Esophagus (tissue), 2 donors: ENCODE results near the gene ARHGAP26. TPM values are rescaled to one million over a fixed set of nuclear protein-coding genes. Genes with fewer than 3 reads are reported as not detected.
A peak's percentile ranks its signal among the peaks of the same experiment; 100 is the strongest.

Source experiments
- H3K27ac ChIP-seq, 2 donors: one replicate each; pipeline ENCODE4 v1.5.1; 2013; ENCODE audit warnings: low read depth in 2 of 2, mild to moderate bottlenecking in 2 of 2, inconsistent platforms in 1 of 2, low read length in 1 of 2, moderate library complexity in 1 of 2
- H3K27me3 ChIP-seq, 2 donors: one replicate each; pipeline ENCODE4 v1.6.1; 2013; ENCODE audit warnings: low read length in 2 of 2, control low read depth in 1 of 2, mild to moderate bottlenecking in 1 of 2; ENCODE audit not compliant: insufficient read depth in 2 of 2, control insufficient read depth in 1 of 2
- H3K36me3 ChIP-seq, 2 donors: one replicate each; pipeline ENCODE4 v1.6.1; 2013; ENCODE audit warnings: low read length in 1 of 2; ENCODE audit not compliant: control insufficient read depth in 2 of 2, insufficient read depth in 2 of 2
- H3K4me1 ChIP-seq, 2 donors: one replicate each; pipeline ENCODE4 v1.6.1; 2013; ENCODE audit warnings: low read length in 1 of 2; ENCODE audit not compliant: control insufficient read depth in 2 of 2, insufficient read depth in 2 of 2
- H3K4me3 ChIP-seq, 2 donors: one replicate each; pipeline ENCODE4 v1.5.1; 2013; ENCODE audit warnings: low read length in 2 of 2, mild to moderate bottlenecking in 2 of 2, low read depth in 1 of 2, moderate library complexity in 1 of 2
- H3K9me3 ChIP-seq, 2 donors: one replicate each; pipeline ENCODE4 v1.6.1; 2013; ENCODE audit warnings: mild to moderate bottlenecking in 2 of 2, low read depth in 1 of 2, low read length in 1 of 2, moderate library complexity in 1 of 2; ENCODE audit not compliant: control insufficient read depth in 2 of 2, insufficient read depth in 1 of 2
- WGBS, 2 donors: extraction: QIAGEN DNeasy Blood & Tissue Kit; methylation state at CpG; one replicate each; pipeline ENCODE4 v1.1.7; 2013; 5-methylcytosine and 5-hydroxymethylcytosine counted together
- polyA plus RNA-seq, 2 donors: library from polyadenylated mRNA; stranded (reverse); fragments of 200-250 nt; gene quantifications; one replicate each; pipeline ENCODE4 v1.2.3, GENCODE V29; 2013
- donor health status: healthy with polysubstance abuse.
- donor health status: Bipolar disorder and iron deficiency.

The ARHGAP26 gene
- polyA plus RNA-seq, 2 donors: 3.1 to 3.6 TPM

DNA sequence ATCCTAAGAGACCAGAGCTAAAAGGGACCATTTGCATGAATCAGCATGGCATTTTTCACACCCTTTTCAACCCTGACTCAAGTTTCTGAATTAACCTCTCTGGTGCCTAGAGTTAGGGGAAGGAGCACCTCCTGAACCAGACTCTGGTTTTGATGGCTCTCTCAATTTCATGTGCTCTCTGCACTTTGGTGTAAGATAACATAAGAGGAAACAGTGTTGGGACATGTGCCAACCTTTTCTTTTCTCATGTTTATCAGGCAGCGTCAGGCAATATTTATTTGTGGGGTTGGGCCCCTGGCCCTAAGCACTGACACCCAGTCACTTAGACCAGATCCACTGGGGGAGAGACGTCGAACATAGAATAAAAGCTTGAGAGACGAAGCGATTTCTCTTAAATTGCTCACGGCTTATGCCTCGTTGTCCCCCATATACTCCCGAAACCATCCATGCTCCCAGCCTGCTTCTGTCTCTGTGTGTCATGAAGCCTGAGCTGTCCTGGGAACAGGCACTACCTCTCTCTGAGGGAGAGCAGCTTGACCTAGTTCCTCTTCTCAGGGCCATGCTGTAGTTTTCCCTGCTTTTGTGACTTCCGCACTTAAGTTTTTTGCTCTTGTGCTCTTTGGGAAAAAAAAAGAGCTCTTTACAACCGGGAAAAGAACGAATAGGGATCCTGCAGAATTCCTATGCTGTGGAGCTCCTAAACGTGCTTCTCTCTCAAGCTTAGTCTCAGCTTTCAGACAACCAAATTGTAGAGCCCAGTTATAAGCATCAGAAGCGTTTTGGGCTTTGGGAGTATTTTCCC is 437.6 kb downstream of the ARHGAP26 start:
- Histone ChIP-seq H3K4me3 (no peak overlapping the region), H3K36me3 (no peaks in the 10 kb centered on the region), H3K27ac (no peak overlapping the region), H3K9me3 (no peaks in the 10 kb centered on the region), H3K4me1 (peaks cover 2 to 8% of the 10 kb centered on the region in 2 donors), H3K27me3 (no peaks in the 10 kb centered on the region)
- 75 to 77% methylated on average over 13 of the region's 13 CpGs for WGBS, 2 donors

DNA sequence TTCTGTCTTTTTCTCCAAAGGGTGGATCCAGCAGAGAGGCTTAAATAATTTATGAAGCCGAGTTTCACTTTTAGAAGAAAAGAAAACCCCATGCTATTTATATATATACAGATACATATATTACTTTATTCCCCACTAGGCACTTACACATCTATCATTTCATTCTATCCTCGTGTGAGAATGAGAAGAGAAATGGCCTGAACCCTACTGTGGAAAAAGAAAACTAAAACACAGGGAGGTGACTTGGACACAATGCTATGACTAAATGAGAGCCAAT is 438.1 kb downstream of the ARHGAP26 start:
- WGBS, 2 donors: 74 to 79% methylated on average over 2 of the region's 2 CpGs
- Histone ChIP-seq H3K27ac (no peak overlapping the region), H3K36me3 (no peaks in the 10 kb centered on the region)

DNA sequence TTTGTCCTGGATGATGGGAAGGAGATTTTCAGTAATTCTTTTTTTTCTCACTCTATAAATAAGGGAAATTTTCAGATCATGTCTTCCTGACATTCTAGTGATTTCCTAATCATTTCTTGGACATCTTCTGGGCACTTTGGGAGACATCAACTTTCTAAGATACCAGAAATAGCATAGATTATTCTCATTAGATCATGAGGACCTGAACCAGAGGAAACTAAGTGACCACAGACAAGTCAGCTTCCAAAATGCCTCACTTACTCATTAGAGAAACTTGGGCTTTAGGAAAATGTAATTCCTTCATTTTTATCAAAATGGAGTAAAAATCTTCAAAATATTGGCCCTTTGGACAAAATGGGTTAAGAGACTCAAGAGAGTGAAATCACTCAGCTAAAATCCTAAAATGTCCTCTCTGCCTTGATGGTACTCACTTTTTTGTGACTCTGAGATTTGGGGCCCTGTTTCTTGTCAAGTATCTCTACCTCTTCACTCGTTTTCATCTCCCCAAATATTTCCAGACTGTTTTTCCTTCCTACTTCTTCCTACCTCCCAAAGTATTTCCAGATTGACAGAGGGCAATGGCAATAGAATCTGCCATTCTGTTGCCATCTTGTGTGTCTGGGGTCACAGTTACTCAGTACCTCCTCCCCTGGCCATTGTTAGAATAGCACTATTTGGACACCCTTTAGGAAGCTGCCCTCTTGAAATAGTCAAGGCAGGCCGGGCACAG is 438.8 kb downstream of the ARHGAP26 start:
- no peaks in the 10 kb centered on the region for H3K27me3 ChIP-seq
- H3K27ac ChIP-seq: no peak overlapping the region
- no peak overlapping the region for H3K4me3 ChIP-seq
- H3K9me3 ChIP-seq: no peaks in the 10 kb centered on the region
- H3K36me3 ChIP-seq: no peaks in the 10 kb centered on the region
- 93 to 96% methylated on average over 2 of the region's 2 CpGs for WGBS, 2 donors
- peaks cover 2 to 8% of the 10 kb centered on the region in 2 donors for H3K4me1 ChIP-seq

More for the DNA sequence above, 438.1 kb downstream of the ARHGAP26 start:
- Histone ChIP-seq H3K4me1 (peaks cover 2 to 8% of the 10 kb centered on the region in 2 donors), H3K4me3 (no peak overlapping the region), H3K9me3 (no peaks in the 10 kb centered on the region), H3K27me3 (no peaks in the 10 kb centered on the region)

DNA sequence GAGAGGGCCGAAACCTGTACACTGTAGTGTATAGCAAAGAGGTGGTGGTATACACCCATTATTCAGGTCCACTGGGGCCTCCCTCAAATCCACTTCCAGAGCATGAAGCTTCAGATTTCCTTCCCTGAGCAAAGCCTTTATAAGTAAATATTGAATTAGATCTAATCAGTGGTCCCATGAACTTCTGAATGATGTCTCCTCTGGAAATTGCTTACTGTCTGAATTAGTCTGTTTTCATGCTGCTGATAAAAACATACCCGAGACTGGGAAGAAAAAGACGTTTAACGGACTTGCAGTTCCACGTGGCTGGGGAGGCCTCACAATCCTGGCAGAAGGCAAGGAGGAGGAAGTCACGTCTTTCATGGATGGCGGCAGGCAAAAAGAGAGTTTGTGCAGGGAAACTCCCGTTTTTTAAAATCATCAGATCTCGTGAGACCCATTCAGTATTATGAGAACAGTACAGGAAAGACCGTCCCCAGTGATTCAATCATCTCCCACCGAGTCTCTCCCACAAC is 439.8 kb downstream of the ARHGAP26 start:
- Histone ChIP-seq H3K27me3 (no peaks in the 10 kb centered on the region), H3K27ac (no peak overlapping the region), H3K4me3 (no peak overlapping the region), H3K4me1 (peaks cover under 1 to 8% of the 10 kb centered on the region in 2 donors), H3K9me3 (no peaks in the 10 kb centered on the region), H3K36me3 (no peaks in the 10 kb centered on the region)
- WGBS, 2 donors: 92 to 94% methylated on average over 11 of the region's 11 CpGs

DNA sequence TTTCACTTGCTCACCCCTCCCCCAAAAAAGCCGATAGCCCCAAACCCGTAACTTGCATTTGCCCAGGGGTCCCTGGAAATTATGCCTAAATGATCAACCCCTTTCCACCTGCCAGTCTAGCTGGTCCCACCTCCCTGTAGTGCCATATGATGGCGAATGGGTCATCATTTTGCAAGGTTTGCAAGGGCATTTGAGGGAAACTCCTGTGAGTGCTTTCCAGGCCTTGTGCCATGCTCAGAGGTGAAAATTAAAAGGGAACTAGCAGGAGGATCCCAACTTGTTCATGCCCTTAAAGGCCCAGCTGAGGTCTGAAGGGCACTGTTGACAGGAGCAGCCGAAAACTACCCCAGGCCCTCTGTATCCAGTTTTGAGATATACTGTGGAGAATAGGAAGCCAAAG is 440.4 kb downstream of the ARHGAP26 start:
- 98 to 99% methylated on average over 4 of the region's 4 CpGs for WGBS, 2 donors
- Histone ChIP-seq H3K4me1 (peaks cover 0 to 8% of the 10 kb centered on the region in 2 donors), H3K4me3 (no peak overlapping the region), H3K27me3 (no peaks in the 10 kb centered on the region), H3K9me3 (no peaks in the 10 kb centered on the region), H3K27ac (no peak overlapping the region), H3K36me3 (no peaks in the 10 kb centered on the region)

DNA sequence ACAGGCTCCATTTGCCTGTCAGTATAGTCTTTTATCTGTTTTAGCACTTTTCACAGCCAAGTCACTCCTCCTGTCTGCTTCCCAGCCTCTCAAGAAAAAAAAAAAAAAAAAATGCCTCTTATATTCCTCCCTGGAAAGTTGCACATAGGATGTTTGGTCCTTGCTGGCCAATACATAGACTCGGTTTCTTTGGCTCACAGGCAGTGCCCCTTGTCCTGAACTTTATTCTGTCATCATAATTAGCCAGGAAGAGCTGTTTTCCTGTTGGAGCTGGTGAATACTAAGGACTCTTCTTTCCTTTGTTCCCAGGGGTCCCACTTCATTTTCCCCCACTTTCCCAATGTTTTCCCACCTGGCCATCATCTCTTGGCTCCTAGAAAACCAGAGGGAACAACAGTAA is 442.1 kb downstream of the ARHGAP26 start:
- Histone ChIP-seq H3K9me3 (no peaks in the 10 kb centered on the region), H3K27me3 (no peaks in the 10 kb centered on the region), H3K4me3 (no peak overlapping the region), H3K4me1 (no peaks in the 10 kb centered on the region), H3K36me3 (no peaks in the 10 kb centered on the region), H3K27ac (no peak overlapping the region)
- 78 to 83% methylated on average over 1 of the region's 1 CpG for WGBS, 2 donors

DNA sequence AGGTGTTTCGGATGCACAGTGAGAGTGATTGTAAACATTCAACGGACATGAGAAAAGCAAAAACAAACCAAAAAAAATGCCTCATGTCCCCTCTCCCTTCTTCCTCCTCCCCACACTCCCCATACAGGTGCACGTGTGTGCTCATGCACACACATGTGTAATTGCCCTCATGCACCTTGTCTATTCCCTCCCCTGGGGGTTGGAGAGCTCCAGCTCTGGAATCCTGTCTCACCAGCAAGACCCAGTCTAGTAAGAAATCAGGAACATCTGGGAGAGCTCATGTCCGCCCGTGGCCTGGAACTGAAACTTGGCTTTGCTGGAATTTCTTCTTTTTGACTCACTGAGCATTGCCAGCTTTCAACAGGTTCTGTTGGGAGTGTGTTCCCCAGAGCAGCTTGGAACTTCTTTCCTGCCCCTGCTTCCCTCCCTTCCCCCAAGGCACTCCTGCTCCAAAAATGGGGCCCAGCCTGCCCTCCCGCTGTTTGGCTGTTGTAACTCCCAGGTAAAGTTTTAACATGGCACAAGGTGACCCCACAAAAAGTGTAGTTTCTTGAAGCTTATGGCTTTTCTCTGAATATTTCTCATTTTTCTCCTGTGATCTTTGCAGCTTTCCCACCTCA is 443.2 kb downstream of the ARHGAP26 start:
- no peaks in the 10 kb centered on the region for H3K36me3 ChIP-seq
- H3K4me1 ChIP-seq: no peaks in the 10 kb centered on the region
- WGBS, 2 donors: 40 to 68% methylated on average over 6 of the region's 6 CpGs
- no peak overlapping the region for H3K4me3 ChIP-seq
- H3K9me3 ChIP-seq: no peaks in the 10 kb centered on the region
- peak overlapping the region in 1 of 2 donors; percentile 6 for H3K27ac ChIP-seq
- no peaks in the 10 kb centered on the region for H3K27me3 ChIP-seq

DNA sequence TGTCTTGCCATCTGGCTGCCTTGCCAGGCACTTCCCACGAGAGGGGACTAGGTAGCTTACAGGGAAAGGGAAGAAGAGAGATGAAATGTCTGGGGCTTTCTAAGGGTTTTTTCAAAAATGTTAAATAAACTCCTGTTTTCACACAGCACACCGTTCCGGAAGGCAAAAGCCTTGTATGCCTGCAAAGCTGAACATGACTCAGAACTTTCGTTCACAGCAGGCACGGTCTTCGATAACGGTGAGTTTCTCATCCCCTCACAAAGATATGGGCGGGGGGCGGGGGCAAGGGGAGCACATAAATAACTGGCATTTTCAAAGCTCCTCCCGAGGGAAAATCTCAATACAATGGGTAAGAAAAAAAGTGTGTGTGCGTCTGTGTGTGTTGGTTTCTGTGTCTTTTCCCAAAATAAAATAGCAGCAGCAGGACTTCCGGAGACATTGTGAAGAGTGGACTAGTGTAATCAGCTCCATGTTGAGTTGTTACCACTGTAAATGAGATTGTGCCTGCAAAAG is 443.7 kb downstream of the ARHGAP26 start:
- Histone ChIP-seq H3K27ac (no peak overlapping the region), H3K27me3 (no peaks in the 10 kb centered on the region)
- WGBS, 2 donors: 56 to 62% methylated on average over 12 of the region's 12 CpGs

DNA sequence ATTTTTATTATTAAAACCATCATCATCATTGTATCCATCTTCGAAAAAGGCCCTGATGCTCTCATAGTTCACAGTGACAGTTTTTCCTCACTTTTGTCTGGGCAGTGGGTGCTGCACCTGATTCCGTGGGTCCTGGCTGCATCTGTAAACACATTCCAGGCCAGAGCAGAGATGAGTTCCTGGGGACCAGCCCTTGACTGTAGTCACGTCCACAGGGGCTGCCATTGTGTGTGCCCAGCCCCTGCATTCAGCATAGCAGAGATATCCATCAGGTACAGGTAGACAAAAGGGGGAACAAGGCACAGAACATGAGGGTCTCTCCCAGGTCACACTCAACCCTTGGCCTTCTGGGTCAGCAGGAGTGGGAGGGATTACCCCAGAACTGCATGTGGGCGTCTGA is 444.3 kb downstream of the ARHGAP26 start:
- Histone ChIP-seq H3K4me3 (no peak overlapping the region), H3K4me1 (no peaks in the 10 kb centered on the region), H3K36me3 (no peaks in the 10 kb centered on the region), H3K27ac (no peak overlapping the region), H3K9me3 (no peaks in the 10 kb centered on the region), H3K27me3 (no peaks in the 10 kb centered on the region)
- 94 to 97% methylated on average over 4 of the region's 4 CpGs for WGBS, 2 donors

More for the DNA sequence above, 443.7 kb downstream of the ARHGAP26 start:
- Histone ChIP-seq H3K9me3 (no peaks in the 10 kb centered on the region), H3K4me3 (no peak overlapping the region), H3K4me1 (no peaks in the 10 kb centered on the region), H3K36me3 (no peaks in the 10 kb centered on the region)
